ENCODE measurements around the gene NFATC1.

GRCh38 chr18:79523736-79524180 is 128.0 kb downstream of the NFATC1 start:
- no peak for TF ChIP-seq GATA2 (IDR thresholded peaks at IDR 0.05; ENCODE audit: low read depth, low read length)
- no peak for TF ChIP-seq GATA3 (IDR thresholded peaks at IDR 0.05; ENCODE audit: low read depth, low read length)

Measured in SH-SY5Y (cell line).